Uterus (tissue), 2 donors: ENCODE results near the gene EPB41L1.

Experiments used
- CTCF ChIP-seq, 4 experiments: fragments of 200-600 bp in 2 of 4; fragments of 450-650 bp in 2 of 4; sonication (generic) in 2 of 4; IDR thresholded peaks; one replicate each; pipeline ENCODE4 v1.5.1; 2016 to 2019; ENCODE audit warnings: antibody characterized with exemption in 4 of 4, mild to moderate bottlenecking in 2 of 4, moderate library complexity in 1 of 4
- POLR2A ChIP-seq, 2 donors: fragments of 450-650 bp; IDR thresholded peaks; one replicate each; pipeline ENCODE4 v1.6.1; 2016; ENCODE audit warnings: antibody characterized with exemption in 2 of 2, mild to moderate bottlenecking in 1 of 2, moderate library complexity in 1 of 2

- TF ChIP-seq CTCF (IDR thresholded peaks at IDR 0.05) (no peak), POLR2A (IDR thresholded peaks at IDR 0.05) (no peak)
Observed at GRCh38 chr20:36144336-36144735, 10.2 kb upstream of the EPB41L1 start.
